K562 (cell line): ENCODE results near the gene HS3ST2. TPM values are rescaled to one million over a fixed set of nuclear protein-coding genes. Genes with fewer than 3 reads are reported as not detected.

Experiments used
- ATAC-seq: fragments of 200-7000 bp; cut with Tn5 transposase; 3 replicates; pipeline ENCODE4 v1.9.1; 2020; ENCODE audit warnings: moderate library complexity
- BruUV-seq: library from RNA; stranded (reverse); fragments of 400-500 nt; replicated peaks from 2 replicates; lab custom pipeline; 2021; lab: Mats Ljungman, UMichigan
- CTCF ChIA-PET: fragments of 300-600 bp; formaldehyde crosslinking; extraction: SDS; loops from one replicate; lab custom pipeline; 2021; ENCODE audit warnings: low intra/inter-chr PET ratio; lab: Yijun Ruan, JAX
- POLR2A ChIA-PET: fragments of 300-600, 350-650 bp; sonication (Branson Sonifier 250); formaldehyde crosslinking; extraction: SDS; loops from one replicate; lab custom pipeline; 2021; ENCODE audit warnings: antibody characterized with exemption, inconsistent platforms; lab: Yijun Ruan, JAX
- DNase-seq, 4 experiments: peaks; one replicate each; pipeline versions ENCODE4 v3.0.0 to v3.0.0-alpha.2; 2011 to 2018; ENCODE audit warnings: low spot score in 3 of 4, mixed read lengths in 3 of 4; ENCODE audit errors: extremely low read depth in 1 of 4
- FAIRE-seq: peaks from 2 replicates; lab custom pipeline; 2011; peaks lifted over from hg19 to GRCh38; lab: Jason Lieb, UNC
- H2AFZ ChIP-seq: 2 replicates; pipeline ENCODE4 v1.6.0; 2011; ENCODE audit warnings: low read depth, low read length, control low read depth, inconsistent platforms
- H3K27ac ChIP-seq: fragments of 200-600 bp; 3 replicates; pipeline ENCODE4 v1.8.0; 2011; ENCODE audit warnings: low read depth, mild to moderate bottlenecking, control low read depth, inconsistent platforms, low read length, moderate library complexity, mixed read lengths; ENCODE audit errors: extremely low read depth
- H3K27me3 ChIP-seq, 2 experiments: fragments of 300-600 bp in 1 of 2; 2 replicates in 1 of 2; 3 replicates in 1 of 2; pipeline versions ENCODE4 v1.6.0 to v1.8.0; 2011; ENCODE audit warnings: inconsistent platforms in 2 of 2, low read length in 2 of 2, mild to moderate bottlenecking in 1 of 2, mixed read lengths in 1 of 2, moderate library complexity in 1 of 2; ENCODE audit not compliant: control insufficient read depth in 2 of 2, insufficient read depth in 2 of 2
- H3K36me3 ChIP-seq: fragments of 300-600 bp; 3 replicates; pipeline ENCODE4 v1.8.0; 2011; ENCODE audit warnings: mild to moderate bottlenecking, low read length, inconsistent platforms; ENCODE audit not compliant: control insufficient read depth, insufficient read depth
- H3K4me1 ChIP-seq, 2 experiments: fragments of 200-600 bp in 1 of 2; replicated peaks in 1 of 2; 2 replicates in 1 of 2; 3 replicates in 1 of 2; pipeline versions ENCODE4 v1.5.1 to v1.8.0; 2011; ENCODE audit warnings: inconsistent platforms in 2 of 2, low read length in 2 of 2, mild to moderate bottlenecking in 1 of 2, mixed read lengths in 1 of 2, moderate library complexity in 1 of 2; ENCODE audit not compliant: control insufficient read depth in 2 of 2, insufficient read depth in 2 of 2
- H3K4me2 ChIP-seq: 2 replicates; pipeline ENCODE4 v1.6.1; 2011; ENCODE audit warnings: low read length, control low read depth, inconsistent platforms, mixed read lengths; ENCODE audit not compliant: insufficient read depth
- H3K4me3 ChIP-seq: fragments of 200-600 bp; sonication (generic), shearing (Covaris generic); 2 replicates; pipeline ENCODE4 v1.5.1; 2016; ENCODE audit warnings: control low read depth, inconsistent platforms
- H3K79me2 ChIP-seq: fragments of 200-600 bp; 3 replicates; pipeline ENCODE4 v1.8.0; 2011; ENCODE audit warnings: low read length, inconsistent platforms; ENCODE audit not compliant: control insufficient read depth, insufficient read depth
- H3K9ac ChIP-seq, 2 experiments: 2 replicates each; pipeline versions ENCODE4 v1.6.0 to v1.6.1; 2011; ENCODE audit warnings: low read depth in 2 of 2, low read length in 2 of 2, control low read depth in 1 of 2, inconsistent platforms in 1 of 2, mild to moderate bottlenecking in 1 of 2, mixed read lengths in 1 of 2; ENCODE audit not compliant: insufficient read depth in 1 of 2
- H3K9me1 ChIP-seq: one replicate; pipeline ENCODE4 v1.6.0; 2011; ENCODE audit warnings: inconsistent platforms, mild to moderate bottlenecking, low read length, moderate library complexity; ENCODE audit not compliant: control insufficient read depth, insufficient read depth
- H3K9me3 ChIP-seq: replicated peaks from 2 replicates; pipeline ENCODE4 v1.5.1; 2011; ENCODE audit warnings: low read depth, low read length, inconsistent platforms; ENCODE audit not compliant: control insufficient read depth, insufficient read depth
- H4K20me1 ChIP-seq: replicated peaks from 2 replicates; pipeline ENCODE4 v1.6.1; 2011; ENCODE audit warnings: low read length, inconsistent platforms, mixed read lengths; ENCODE audit not compliant: control insufficient read depth, insufficient read depth
- GATAD2A ChIP-seq: fragments of 450-650 bp; IDR thresholded peaks from 2 replicates; pipeline ENCODE4 v1.6.1; 2017
- MAFK ChIP-seq: IDR thresholded peaks from 2 replicates; pipeline ENCODE4 v1.6.1; 2011; ENCODE audit warnings: low read length, improper control_type of control experiment
- MTF1 ChIP-seq: fragments of 250-450 bp; sonication (Bioruptor Pico); IDR thresholded peaks from 2 replicates; pipeline ENCODE4 v1.9.0; 2021; ENCODE audit warnings: moderate library complexity, mild to moderate bottlenecking, inconsistent platforms, borderline replicate concordance
- PML ChIP-seq: IDR thresholded peaks from 2 replicates; pipeline ENCODE4 v1.6.1; 2012; ENCODE audit warnings: low read length, inconsistent platforms
- ZNF212 ChIP-seq: fragments of 450-650 bp; formaldehyde crosslinking; IDR thresholded peaks from 2 replicates; pipeline ENCODE4 v1.4.0; 2020; ENCODE audit warnings: mild to moderate bottlenecking
- ZNF232 ChIP-seq: sonication (generic); formaldehyde crosslinking; IDR thresholded peaks from 2 replicates; pipeline ENCODE4 v1.8.0; 2022; ENCODE audit warnings: mild to moderate bottlenecking, missing genetic modification reagents
- WGBS: fragments of 100-300 bp; shearing (Covaris generic); methylation state at CpG from one replicate; pipeline ENCODE4 v1.1.6; 2016; ENCODE audit warnings: low coverage, mixed read lengths; ENCODE audit not compliant: insufficient coverage; ENCODE audit errors: missing lambda C conversion rate; 5-methylcytosine and 5-hydroxymethylcytosine counted together
- in situ Hi-C: fragments of 300-500 bp; cut with MboI; formaldehyde crosslinking; loops from 4 replicates; pipeline ENCODE4 v1.15.0; 2018; ENCODE audit warnings: inconsistent platforms, mixed read lengths
- intact Hi-C: fragments of 100-400 bp; cut with micrococcal nuclease; formaldehyde crosslinking; loops from 2 replicates; pipeline ENCODE4 v1.14.2; 2022
- polyA plus RNA-seq, 8 experiments: library from polyadenylated mRNA; depleted of rRNA in 4 of 8; stranded (reverse) in 5 of 8; unstranded in 3 of 8; fragments of >200 nt; fragmentation: Nextera tagmentation in 2 of 8; fragmentation: Illumina TruSeq in 1 of 8; extraction: Ambion mirVana in 2 of 8; extraction: Trizol in 1 of 8; gene quantifications; 2 replicates each; pipeline versions ENCODE4 v1.2.1 to v1.2.3, GENCODE V29; 2011 to 2014; ENCODE audit warnings: inconsistent platforms in 1 of 8, missing spikeins in 1 of 8
- total RNA-seq, 7 experiments: library from RNA; depleted of rRNA in 6 of 7; stranded (reverse); fragments of >200 nt in 6 of 7; fragmentation: Illumina TruSeq in 2 of 7; extraction: Trizol in 2 of 7; gene quantifications; 2 replicates each; pipeline versions ENCODE4 v1.2.1 to v1.2.3, GENCODE V29; 2011 to 2021; ENCODE audit warnings: low replicate concordance in 1 of 7
- TF ChIP-seq, protein P1 (sequence below): IDR thresholded peaks from 2 replicates; pipeline ENCODE4 v1.6.1; 2011; ENCODE audit warnings: borderline replicate concordance, low read depth, mild to moderate bottlenecking, moderate library complexity, low read length; ENCODE audit not compliant: insufficient read depth, poor library complexity, severe bottlenecking

Gene HS3ST2
- total and polyA plus RNA-seq, 9 of the 15 experiments (the other 6 are each of a cell fraction or from before 2014, with no cell fraction given) = not detected

DNA sequence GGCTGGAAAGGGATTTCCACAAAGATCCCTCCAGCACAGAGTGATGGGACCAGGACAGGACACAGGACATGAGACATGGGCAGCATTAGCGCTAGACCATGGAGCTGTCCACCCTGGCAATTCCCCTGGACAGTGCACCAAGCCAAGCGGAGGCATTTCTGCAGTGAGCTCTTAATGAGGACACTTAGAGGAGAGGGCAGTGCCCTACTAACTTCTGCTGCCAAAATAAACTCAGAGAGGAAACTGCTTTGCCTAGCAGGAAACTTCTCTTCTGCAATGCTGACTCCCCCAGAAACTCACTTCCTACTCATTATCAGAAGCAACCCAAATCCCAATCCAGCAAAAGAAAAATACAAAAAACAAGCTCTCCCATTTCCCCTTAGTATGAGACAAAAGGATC is 119.2 kb downstream of the HS3ST2 start:
- Histone ChIP-seq H3K36me3 (no peaks in the 10 kb centered on the region), H3K4me3 (no peak overlapping the region), H3K9me1 (no peaks in the 10 kb centered on the region), H3K27ac (no peak overlapping the region), H4K20me1 (no peaks in the 10 kb centered on the region), H3K9ac (no peak overlapping the region), H3K79me2 (no peaks in the 10 kb centered on the region), H3K4me1 (no peaks in the 10 kb centered on the region), H2AFZ (no peak overlapping the region), H3K27me3 (peaks cover 6 to 7% of the 10 kb centered on the region in 2 experiments; a peak in 2 of 5 replicates), H3K4me2 (no peak overlapping the region), H3K9me3 (no peaks in the 10 kb centered on the region)
- in situ Hi-C loops = no loop called here
- no TSS peak for BruUV-seq
- intact Hi-C loops = no loop called here
- POLR2A ChIA-PET = interaction anchor here (0.6 to 2.3 kb wide), 3 partner anchors 18 to 267 kb away, joined by 3 to 4 read pairs (median 3); no protein-coding TSS in a partner anchor
- ATAC-seq (no peak), FAIRE-seq (no peak), DNase-seq (no peak)
- CTCF ChIA-PET = no interaction called here
- TF ChIP-seq GATAD2A (no peak), ZNF212 (CRISPR knock-in tag) (no peak), ZNF232 (CRISPR knock-in tag) (no peak), MTF1 (no peak), PML (no peak), MAFK (no peak)
- TF ChIP-seq, protein P1, sequence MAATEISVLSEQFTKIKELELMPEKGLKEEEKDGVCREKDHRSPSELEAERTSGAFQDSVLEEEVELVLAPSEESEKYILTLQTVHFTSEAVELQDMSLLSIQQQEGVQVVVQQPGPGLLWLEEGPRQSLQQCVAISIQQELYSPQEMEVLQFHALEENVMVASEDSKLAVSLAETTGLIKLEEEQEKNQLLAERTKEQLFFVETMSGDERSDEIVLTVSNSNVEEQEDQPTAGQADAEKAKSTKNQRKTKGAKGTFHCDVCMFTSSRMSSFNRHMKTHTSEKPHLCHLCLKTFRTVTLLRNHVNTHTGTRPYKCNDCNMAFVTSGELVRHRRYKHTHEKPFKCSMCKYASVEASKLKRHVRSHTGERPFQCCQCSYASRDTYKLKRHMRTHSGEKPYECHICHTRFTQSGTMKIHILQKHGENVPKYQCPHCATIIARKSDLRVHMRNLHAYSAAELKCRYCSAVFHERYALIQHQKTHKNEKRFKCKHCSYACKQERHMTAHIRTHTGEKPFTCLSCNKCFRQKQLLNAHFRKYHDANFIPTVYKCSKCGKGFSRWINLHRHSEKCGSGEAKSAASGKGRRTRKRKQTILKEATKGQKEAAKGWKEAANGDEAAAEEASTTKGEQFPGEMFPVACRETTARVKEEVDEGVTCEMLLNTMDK = no peak
- WGBS = 0% methylated on average over 2 of the region's 2 CpGs
